Myocyte (in vitro differentiated cells): Measurements from ENCODE around the gene RESP18. TPM values are rescaled to one million over a fixed set of nuclear protein-coding genes. Genes with fewer than 3 reads are reported as not detected.
"Not testable (repeated sequence)": the region's sequence is repeated elsewhere in the genome, so short reads cannot be mapped to it uniquely, and the experiment has no call there.

Source experiments
- DNase-seq: peaks from one replicate; pipeline ENCODE4 v3.0.0-alpha.2; 2012; ENCODE audit warnings: low read depth
- total RNA-seq: library from RNA; depleted of rRNA; stranded (reverse); fragments of >200 nt; gene quantifications from 2 replicates; pipeline ENCODE4 v1.2.3, GENCODE V29; 2014

Gene RESP18
- total RNA-seq, 1 donor from 2014 or later: not detected

DNA sequence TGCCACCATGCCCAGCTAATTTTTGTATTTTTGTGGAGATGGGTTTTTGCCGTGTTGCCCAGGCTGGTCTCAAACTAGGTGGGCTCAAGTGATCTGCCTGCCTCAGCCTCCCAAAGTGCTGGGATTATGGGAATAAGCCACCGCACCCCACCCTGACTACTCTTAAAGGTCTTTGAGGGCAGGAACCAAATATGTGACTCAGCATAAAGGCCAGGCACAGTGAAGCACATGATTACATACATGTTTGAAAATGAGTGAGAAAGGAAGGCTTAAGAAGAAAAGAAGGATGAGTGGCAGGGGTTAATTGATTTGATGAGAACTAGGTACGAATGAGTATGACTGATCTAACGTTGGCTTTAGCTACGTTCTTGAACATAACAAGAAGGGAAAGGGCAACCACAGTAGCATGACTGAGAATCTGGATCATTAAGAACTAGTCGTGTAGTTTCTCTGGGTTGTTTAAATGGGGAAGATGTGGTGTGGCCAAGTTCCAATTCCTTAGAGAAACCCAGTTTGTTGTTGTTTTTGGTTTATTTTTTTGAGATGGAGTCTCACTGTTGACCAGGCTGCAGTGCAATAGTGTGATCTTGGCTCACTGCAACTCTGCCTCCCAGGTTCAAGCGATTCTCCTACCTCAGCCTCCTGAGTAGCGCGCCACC lies 6.8 kb downstream of the RESP18 start:
- no peak for DNase-seq

DNA sequence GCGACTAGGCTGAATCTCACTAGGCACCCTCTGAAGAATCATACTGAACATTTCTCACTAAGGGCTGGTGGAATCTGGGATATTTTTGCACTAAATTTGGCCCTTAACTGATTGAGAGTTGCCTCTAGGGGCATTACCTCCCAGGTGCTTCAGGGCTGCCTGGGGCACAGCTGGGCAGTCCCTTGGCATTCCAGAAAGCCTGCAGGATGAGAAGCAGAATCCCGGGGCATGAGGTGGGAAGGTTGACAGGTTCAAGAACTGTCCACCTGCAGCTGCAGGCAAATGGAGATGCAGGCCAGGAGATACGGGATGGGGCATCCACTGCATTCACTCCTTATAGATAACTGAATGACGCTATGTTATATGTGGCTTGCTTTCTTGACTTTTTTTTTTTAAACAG lies 7.4 kb downstream of the RESP18 start:
- DNase-seq: no peak

DNA sequence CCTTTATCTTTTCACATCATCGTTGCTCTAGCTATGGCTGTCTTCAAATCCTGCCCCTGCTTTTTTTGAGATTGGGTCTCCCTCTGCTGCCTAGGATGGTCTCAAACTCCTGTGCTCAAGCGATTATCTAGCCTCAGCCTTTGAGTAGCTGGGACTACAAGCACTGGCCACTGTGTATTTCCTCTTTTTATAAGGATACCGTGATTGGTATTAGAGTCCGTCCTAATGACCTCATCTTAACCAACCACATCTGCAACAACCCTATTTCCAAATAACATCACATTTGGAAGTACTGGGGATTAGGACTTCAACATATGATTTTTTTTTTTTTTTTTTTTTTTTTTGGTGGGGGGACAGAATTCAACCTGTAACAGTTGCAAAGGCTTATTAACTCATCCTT lies 9.1 kb downstream of the RESP18 start:
- DNase-seq: no peak

DNA sequence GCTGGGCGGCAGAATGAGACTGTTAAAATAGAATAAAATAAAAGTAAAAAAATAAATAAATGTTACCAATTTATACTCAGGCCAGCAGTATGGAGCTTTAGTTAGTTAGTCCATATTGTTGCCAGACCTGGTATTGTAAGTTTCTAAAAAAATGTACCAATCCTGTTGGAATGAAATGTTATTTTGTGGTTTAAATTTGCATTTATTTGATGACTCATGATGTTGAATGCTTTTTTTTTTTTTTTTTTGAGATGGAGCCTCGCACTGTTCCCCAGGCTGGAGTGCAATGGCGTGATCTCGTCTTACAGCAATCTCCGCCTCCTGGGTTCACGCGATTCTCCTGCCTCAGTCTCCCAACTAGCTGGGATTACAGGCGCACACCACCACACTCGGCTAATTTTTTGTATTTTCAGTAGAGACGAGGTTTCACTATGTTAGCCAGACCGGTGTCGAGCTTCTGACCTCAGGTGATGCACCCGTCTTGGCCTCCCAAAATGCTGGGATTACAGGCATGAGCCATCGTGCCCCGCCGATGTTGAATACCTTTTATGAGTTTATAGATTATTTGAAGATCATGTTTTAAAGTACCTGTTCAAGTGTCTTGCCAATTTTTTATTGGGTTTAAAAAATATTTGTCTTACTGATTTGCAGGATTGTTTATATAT lies 17.6 kb downstream of the RESP18 start:
- no peak for DNase-seq

GRCh38 chr2:219312683-219313263 lies 19.8 kb downstream of the RESP18 start:
- not testable (repeated sequence) for DNase-seq

- DNase-seq: no peak
Observed at GRCh38 chr2:219309278-219309677, 23.3 kb downstream of the RESP18 start, which contains the start of gene PTPRN. PTPRN (minus strand) TSS chr2:219309401; CDS start chr2:219309332, 69 bp downstream.

GRCh38 chr2:219308142-219309101 lies 24.1 kb downstream of the RESP18 start:
- DNase-seq: peak; percentile 81

GRCh38 chr2:219306047-219306446 lies 26.5 kb downstream of the RESP18 start:
- DNase-seq: no peak

DNA sequence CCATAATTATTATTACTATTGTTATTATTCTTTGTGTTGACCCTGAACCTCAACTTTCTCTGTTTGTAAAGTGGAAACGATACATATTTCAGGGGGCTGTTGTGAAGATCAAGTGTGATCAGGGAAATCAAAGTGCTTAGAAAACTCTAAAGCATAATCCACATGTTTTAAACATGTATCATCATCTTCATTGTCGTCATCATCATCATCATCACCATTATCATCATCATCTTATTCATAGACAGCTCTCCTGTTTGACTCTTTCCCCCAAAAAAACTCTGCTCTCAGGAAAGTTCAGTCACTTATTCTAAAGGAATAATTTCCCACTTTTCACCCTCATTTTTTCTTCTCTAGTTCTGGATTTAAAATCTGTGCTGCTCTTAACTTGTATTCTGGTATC lies 28.3 kb downstream of the RESP18 start:
- DNase-seq: no peak

DNA sequence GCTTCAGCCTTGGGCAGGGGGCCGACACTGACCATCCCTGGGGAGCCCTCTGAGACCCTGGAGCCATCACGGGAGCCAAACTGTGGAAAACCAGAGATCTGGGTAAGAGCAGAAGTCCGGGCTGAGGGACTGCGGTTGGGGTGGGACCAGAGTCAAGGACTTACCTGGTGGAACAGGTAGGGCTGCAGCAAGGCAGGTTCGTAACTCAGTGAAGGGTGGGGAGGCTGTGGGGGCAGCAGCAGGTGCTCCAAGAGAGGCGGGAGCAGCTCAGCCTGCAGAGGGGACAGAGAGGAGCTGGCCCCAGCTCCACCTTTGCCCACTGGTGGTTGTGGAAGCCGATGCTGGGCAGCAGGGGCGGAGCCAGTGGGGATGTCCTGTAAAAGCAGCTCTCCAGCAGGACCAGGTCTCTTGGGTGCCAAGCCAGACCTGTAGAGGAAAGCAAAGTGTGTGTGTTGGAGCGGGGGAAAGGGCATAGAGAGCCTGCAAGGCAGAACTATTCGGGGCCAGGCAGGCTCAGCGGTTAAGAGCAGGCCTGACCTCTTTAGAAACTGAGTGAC lies 30.1 kb downstream of the RESP18 start:
- DNase-seq: no peak

DNA sequence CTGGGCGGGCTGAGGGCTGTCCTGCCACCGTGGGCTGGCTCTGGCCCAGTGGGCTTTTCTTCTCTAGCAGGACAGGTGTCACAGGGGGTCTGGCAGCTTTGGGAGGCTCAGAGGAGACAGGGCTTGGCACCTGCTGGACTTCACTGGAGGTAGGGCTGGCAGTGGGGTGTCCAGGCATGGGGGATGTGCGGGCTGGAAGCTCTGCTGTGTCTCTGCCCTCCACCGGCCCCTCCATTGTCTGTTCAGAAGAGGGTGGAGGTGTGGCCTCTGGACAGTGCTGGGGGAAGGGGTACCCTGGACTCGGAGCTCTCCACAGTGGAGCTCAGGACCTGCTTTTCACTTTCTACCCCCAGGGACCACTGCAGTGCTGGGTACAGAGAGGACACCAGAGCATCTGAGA lies 32.5 kb downstream of the RESP18 start:
- DNase-seq: no peak

- no peak for DNase-seq
Observed at GRCh38 chr2:219299372-219299760, 33.2 kb downstream of the RESP18 start.

GRCh38 chr2:219298759-219299371 lies 33.7 kb downstream of the RESP18 start:
- DNase-seq: peak; percentile 81

- DNase-seq: no peak
Observed at GRCh38 chr2:219297766-219298456, 34.6 kb downstream of the RESP18 start.

- no peak for DNase-seq
Observed at GRCh38 chr2:219296631-219297391, 35.7 kb downstream of the RESP18 start.

DNA sequence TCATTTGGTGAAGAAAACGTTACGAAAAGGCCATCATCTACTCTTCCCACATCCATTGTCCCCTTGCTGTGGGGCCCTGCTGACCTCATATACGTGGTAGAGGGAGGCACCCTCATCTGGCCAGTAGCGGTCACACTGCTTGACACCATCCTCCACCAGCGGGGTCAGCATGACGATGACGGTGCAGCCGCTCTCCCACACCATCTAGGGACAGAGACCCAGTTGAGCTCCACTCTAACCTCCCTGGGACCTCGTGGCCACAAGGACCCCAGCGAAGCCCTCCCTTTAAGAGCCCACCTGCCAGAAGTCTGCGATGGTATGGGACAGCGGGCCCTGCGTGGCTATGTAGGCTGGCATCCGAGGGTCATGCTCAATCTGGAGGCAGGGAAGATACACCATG lies 36.4 kb downstream of the RESP18 start:
- no peak for DNase-seq

DNA sequence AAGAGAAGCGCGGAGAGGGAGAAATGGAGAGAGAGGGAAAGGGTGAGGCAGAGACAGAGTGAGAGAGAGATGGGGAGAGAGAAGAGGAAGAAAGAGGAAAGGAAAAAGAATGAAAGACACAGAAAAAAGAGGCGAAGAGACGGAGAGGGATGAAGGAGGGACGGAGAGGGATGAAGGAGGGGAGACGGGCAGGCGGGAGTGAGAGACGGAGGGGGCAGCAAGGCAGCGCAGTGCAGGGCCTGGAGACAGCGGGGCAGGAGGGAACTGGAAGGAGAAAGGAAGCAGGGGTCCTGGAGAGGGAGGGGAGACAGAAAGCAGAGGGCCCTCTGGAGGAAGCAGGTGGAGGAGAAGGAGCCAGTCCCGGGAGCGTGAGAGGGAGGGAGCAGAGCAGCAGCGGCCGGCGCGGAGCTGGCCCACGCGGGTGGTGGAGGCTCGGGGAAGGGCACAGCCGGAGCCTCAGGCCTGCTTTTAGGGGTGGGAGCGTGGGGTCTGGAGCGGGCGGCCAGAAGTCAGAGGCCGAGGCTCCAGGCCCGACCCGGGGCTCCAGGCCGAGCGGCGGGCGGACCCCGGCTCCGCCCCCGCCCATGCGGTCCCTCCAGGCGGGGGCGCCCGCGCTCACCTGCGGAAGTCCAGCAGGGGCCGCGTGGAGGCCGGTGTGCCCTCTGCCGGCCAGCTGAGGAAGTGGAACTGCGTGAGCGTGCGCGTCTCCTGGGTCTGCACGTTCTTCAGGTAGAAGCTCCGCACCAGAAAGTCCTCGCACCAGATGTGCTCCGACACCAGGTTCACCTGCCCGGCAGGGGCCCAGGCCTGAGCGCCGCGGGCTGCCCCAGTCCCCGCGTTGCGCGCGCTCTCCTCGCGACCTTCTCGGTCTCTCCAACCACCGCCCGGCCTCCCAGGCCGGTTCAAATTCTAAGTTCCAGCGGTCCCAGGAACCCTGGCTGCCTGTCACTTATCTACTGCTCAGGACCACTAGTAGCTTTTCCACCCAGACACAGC lies 37.9 kb downstream of the RESP18 start:
- DNase-seq: peak; percentile 77

GRCh38 chr2:219293736-219294231 lies 38.8 kb downstream of the RESP18 start:
- DNase-seq: peak; percentile 38
